Measurements from ENCODE around the gene ARAP1. TPM values are rescaled to one million over a fixed set of nuclear protein-coding genes. Genes with fewer than 3 reads are reported as not detected.
A peak's percentile ranks its signal among the peaks of the same experiment; 100 is the strongest.

Gene ARAP1
- total RNA-seq, 2 donors from 2014 or later, result 95.2 to 109 TPM

DNA sequence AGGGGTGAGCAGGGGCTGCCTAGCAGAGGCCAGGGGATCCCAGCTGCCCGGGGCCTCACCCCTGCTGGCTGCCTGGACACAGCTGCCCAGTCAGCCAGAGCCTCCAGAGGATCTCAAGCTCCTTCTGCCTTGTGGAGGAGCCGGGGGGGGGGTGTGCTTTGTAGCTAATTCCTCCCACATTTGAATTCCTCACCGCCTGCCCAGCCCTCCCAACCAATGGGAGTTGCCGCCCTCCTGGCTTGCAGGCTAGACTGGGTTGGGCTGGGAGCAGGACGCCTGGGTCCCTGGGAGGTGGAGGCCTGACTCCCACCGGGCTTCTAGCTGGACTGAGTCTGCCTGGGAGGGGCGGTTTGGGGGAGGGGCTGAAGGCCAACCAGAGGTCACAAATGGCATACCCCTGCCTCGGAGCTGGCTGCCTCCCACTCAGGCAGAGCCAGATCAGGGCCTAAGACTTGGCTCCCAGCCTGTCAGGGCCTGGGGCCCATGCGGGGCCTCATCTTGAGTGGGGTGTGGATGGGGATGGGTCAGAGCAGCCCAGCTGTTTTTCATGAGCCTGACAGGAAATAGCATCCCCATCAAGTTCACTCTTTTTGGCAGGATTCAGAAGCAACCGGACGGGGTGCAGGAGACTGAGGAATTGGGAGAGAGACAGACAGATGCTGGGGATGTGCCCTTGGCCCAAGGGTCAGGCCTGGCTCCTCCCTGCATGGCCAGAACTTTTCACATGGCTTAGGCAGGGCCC lies 48.8 kb downstream of the ARAP1 start:
- peaks cover 7 to 14% of the 10 kb centered on the region in 2 donors for H3K36me3 ChIP-seq
- no peaks in the 10 kb centered on the region for H3K27me3 ChIP-seq (replicated peaks; ENCODE audit: insufficient read depth)
- intact Hi-C loops (cut with DNase I), result no loop called here
- DNase-seq (ENCODE audit: low spot score), result no peak
- H3K4me1 ChIP-seq (replicated peaks), result no peaks in the 10 kb centered on the region
- H3K27ac ChIP-seq, result peak overlapping the region in 1 of 2 donors; percentile 1
- no peak overlapping the region for H3K4me3 ChIP-seq
- no peaks in the 10 kb centered on the region for H3K9me3 ChIP-seq
- WGBS, result 42% methylated on average over 11 of the region's 11 CpGs
- TF ChIP-seq POLR2AphosphoS5 (IDR thresholded peaks at IDR 0.05), result no peak
- TF ChIP-seq POLR2A (IDR thresholded peaks at IDR 0.05), result no peak
- TF ChIP-seq, protein P1, sequence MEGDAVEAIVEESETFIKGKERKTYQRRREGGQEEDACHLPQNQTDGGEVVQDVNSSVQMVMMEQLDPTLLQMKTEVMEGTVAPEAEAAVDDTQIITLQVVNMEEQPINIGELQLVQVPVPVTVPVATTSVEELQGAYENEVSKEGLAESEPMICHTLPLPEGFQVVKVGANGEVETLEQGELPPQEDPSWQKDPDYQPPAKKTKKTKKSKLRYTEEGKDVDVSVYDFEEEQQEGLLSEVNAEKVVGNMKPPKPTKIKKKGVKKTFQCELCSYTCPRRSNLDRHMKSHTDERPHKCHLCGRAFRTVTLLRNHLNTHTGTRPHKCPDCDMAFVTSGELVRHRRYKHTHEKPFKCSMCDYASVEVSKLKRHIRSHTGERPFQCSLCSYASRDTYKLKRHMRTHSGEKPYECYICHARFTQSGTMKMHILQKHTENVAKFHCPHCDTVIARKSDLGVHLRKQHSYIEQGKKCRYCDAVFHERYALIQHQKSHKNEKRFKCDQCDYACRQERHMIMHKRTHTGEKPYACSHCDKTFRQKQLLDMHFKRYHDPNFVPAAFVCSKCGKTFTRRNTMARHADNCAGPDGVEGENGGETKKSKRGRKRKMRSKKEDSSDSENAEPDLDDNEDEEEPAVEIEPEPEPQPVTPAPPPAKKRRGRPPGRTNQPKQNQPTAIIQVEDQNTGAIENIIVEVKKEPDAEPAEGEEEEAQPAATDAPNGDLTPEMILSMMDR (IDR thresholded peaks at IDR 0.05), result no peak

DNA sequence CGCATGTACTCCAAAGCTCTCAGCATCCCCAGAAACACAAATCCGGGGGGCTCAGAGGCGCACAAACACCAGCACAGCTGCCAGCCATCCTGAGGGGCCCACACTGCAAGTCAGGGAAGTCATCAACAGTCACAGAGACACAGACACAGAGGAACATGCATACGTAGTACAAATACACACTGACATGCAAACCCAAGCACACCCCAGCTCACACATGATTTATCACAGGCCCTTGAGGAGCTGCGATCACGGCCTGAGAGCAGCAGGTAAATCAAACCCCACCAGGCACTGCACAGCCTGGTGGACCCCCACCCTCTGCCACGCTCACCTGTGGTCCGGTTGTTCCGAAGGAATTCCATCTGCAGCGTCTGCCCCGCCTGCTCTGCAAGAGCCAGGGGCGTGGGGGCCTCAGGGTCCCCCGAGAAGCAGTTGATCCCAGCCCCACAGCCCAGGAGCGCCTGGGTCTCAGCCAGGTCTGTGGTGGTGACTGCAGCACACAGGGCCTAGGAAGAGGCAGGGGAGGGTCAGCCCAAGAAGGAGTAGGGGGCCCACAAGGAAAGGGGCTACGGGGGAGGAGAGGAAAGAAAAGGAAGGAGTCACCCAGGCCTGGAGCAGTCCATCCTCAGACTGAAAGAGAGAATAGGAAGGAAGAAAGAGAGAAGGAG lies 49.5 kb downstream of the ARAP1 start:
- TF ChIP-seq, protein P1 (IDR thresholded peaks at IDR 0.05), result no peak
- TF ChIP-seq POLR2AphosphoS5 (IDR thresholded peaks at IDR 0.05), result no peak
- TF ChIP-seq POLR2A (IDR thresholded peaks at IDR 0.05), result no peak
- Histone ChIP-seq H3K36me3 (peaks cover 8 to 10% of the 10 kb centered on the region in 2 donors), H3K27ac (peak overlapping the region in 1 of 2 donors; percentile 1)

DNA sequence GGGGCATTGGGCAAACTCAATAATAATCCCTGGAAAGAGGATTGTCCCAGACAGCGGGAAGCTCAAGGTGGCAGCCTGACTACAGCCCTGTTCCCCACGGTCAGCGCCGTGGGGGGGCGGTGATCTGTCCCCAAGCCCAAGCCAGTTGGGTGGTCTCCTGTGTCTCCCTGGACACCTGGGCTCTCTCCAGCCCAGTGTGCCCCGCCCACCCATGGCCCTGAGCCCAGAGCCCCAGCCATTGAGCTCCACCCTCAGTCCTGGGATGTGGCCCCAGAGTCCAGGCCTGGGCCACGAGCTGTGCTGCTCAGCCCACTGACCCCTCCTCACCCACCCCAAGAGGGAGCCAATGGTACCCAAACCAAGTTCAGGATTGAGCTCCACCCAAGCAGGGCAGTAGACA lies 50.1 kb downstream of the ARAP1 start:
- no peak overlapping the region for H3K27ac ChIP-seq
- TF ChIP-seq POLR2AphosphoS5 (IDR thresholded peaks at IDR 0.05), result no peak
- TF ChIP-seq, protein P1 (IDR thresholded peaks at IDR 0.05), result no peak
- no peak for TF ChIP-seq POLR2A (IDR thresholded peaks at IDR 0.05)
- DNase-seq (ENCODE audit: low spot score), result no peak
- no peaks in the 10 kb centered on the region for H3K4me1 ChIP-seq (replicated peaks)
- H3K4me3 ChIP-seq, result no peak overlapping the region
- peaks cover 7% of the 10 kb centered on the region in 2 donors for H3K36me3 ChIP-seq
- intact Hi-C loops (cut with DNase I), result no loop called here
- no peaks in the 10 kb centered on the region for H3K27me3 ChIP-seq (replicated peaks; ENCODE audit: insufficient read depth)
- WGBS, result 76% methylated on average over 7 of the region's 7 CpGs
- no peaks in the 10 kb centered on the region for H3K9me3 ChIP-seq

More for the DNA sequence above, 49.5 kb downstream of the ARAP1 start:
- WGBS, result 75% methylated on average over 15 of the region's 15 CpGs
- intact Hi-C loops (cut with DNase I), result no loop called here
- Histone ChIP-seq H3K27me3 (replicated peaks; ENCODE audit: insufficient read depth) (no peaks in the 10 kb centered on the region), H3K9me3 (no peaks in the 10 kb centered on the region), H3K4me1 (replicated peaks) (no peaks in the 10 kb centered on the region), H3K4me3 (no peak overlapping the region)
- DNase-seq (ENCODE audit: low spot score), result no peak

DNA sequence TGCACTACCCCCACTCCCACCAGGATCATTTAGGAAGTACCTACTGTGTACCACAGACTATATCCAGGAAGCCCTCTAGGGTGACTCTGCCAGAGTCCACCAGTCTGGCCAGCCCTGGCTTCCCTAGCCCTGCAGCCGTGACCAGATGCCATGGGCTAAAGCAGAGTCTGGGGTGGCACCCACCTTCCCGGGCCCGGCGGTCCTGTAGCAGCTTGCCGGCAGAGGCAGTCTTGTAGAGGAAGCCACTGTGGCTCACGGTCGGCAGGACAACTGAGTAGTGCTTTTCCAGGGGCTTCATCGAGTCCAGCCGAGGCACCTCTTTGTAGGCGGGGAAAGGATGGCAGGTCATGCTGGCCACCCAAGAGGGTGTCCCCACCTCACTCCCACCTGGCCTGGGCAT lies 50.7 kb downstream of the ARAP1 start:
- no peak for DNase-seq (ENCODE audit: low spot score)
- no peaks in the 10 kb centered on the region for H3K9me3 ChIP-seq
- TF ChIP-seq, protein P1 (IDR thresholded peaks at IDR 0.05), result no peak
- TF ChIP-seq POLR2A (IDR thresholded peaks at IDR 0.05), result no peak
- TF ChIP-seq POLR2AphosphoS5 (IDR thresholded peaks at IDR 0.05), result no peak
- H3K36me3 ChIP-seq, result peaks cover 11% of the 10 kb centered on the region in 2 donors
- H3K4me3 ChIP-seq, result no peak overlapping the region
- WGBS, result 86% methylated on average over 10 of the region's 10 CpGs
- no peaks in the 10 kb centered on the region for H3K4me1 ChIP-seq (replicated peaks)
- intact Hi-C loops (cut with DNase I), result no loop called here
- no peak overlapping the region for H3K27ac ChIP-seq
- H3K27me3 ChIP-seq (replicated peaks; ENCODE audit: insufficient read depth), result no peaks in the 10 kb centered on the region
